HG02884 (cell line): ENCODE results near the gene SMAD6.
"Not testable (repeated sequence)": the region's sequence is repeated elsewhere in the genome, so short reads cannot be mapped to it uniquely, and the experiment has no call there.

ENCODE experiments used
- ATAC-seq: cut with Tn5 transposase; IDR thresholded peaks from one replicate; pipeline ENCODE4 v1.9.1; 2021; ENCODE audit warnings: mild to moderate bottlenecking, moderate library complexity; ENCODE audit not compliant: unreplicated experiment

SMAD6 gene

DNA sequence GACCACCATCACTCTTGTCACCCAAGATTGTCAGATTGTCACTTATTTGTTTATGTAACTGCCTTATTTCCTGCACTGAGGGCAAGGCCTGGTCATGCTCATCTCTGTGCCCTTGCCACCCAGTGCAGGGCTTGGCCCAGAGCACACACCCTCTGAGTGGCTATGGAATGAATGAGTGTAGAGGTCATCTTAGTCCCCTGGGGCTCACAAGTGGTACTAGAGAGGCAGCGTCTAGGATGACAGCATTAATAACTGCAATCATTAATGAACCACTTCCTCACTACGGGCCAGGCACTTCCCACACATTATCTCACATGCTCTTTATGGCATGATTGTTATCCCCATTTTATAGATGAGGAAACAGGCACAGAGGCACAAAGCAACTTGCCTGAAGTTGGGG, 117.0 kb downstream of the SMAD6 start:
- no peak for ATAC-seq

DNA sequence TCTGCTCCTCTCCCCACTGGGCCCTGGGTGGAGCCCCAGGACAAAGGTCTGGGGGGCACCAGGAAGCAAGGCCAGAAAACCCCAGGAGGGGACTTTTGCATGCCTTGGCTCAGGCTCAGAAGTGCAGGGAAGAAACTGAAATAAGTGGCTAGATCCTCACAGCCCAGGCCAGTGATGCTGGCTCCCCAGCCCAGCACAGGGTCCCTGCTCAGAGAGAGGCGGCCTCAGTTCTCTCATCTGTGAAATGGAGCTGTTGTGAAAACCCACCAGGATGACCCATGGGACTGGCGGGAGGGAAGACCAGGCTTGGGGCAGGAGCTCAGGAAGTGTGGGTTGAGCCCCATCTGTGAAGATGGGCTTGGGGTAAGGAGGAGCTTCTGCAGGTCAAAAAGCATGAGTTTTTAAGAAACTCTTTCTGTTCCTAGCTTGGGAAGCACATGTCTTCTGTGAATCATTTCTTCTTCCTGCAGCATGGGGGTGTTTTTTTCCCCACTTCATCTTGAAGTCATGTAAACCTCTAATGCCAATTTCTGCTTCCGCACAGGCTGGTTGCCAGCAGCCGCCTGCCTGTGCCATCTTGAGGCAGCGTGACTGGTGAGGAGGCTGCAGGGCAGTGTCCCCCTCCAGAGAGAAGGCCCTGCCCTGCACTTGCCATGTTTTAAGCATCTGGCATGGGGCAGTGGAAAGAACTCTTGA, 118.6 kb downstream of the SMAD6 start:
- no peak for ATAC-seq

DNA sequence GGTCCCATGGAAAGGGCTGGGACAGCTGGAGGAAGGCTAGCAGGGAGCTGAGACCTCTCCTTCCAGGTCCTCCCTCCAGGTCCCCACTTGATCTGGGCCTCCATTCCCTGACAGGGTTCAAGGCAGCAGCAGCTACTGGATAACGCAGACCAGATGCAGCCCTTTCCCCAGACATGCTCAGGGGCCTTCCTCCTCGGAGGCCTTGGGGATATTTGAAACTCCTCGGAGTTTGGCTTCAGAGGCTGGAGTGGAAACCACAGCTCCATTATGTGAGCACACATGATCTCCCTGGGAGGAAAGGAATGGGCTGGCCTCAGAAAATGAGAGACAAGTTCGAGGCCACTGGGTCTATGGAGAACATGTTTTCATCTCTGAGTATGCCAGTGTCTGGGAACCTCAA, 119.3 kb downstream of the SMAD6 start:
- ATAC-seq = no peak

GRCh38 chr15:66822114-66822513, 120.1 kb downstream of the SMAD6 start:
- ATAC-seq = no peak

DNA sequence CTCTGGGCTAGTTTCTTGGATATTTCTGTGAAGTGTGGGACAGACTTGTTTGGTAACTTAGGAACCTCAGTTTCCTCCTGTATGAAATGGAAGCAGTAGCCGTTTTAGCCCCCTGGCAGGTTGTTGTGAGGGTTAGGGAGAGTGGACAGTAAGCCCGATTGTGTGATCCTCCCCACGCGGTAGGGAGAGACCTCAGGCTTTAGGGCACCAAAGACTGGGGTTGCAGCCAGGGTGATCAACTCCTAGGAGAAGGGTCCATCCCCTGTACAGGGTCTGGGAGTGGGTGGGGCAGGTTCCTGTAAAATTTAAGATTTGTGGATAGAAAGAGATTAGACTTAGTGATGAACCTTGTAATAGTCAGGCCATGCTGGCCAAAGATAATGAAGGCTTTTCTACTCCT, 120.5 kb downstream of the SMAD6 start:
- no peak for ATAC-seq

DNA sequence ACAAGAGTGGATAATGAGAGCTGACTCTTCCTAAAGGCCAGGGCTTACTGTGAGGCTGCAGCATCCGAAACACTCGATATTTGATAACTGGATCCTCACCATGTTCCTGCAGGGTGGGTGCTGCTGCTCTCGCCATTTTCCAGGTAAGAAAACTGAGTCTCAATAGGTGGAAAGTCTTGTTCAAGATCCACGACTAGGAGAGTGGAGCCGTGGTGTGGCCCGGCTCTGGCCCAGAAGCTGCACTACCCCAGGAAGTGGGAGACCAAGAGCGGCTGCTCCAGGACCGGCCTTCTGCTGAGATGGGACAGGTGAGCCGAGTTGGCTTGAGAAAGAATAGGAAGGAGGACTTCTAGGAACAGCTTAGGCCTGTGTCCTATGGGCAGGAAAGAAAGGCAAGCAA, 121.6 kb downstream of the SMAD6 start:
- ATAC-seq = no peak

DNA sequence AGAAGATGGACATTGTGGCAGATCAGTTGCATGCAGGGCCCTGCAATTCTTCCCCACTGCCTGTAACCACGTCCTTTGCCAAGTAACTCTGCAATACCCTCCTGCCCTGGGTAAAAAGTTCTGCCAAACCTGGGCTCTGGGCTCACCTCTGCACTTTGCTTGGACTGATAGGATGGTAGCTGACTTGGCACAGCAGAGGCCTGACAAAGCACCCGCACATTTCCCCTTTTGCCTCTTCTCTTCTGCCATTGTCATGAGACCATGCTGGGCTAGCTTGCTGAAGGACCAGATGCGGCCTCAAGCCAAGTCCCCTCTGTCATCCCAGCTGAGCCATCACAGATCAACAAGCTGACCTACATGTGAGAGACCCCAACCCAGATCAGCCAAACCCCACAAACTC, 122.4 kb downstream of the SMAD6 start:
- ATAC-seq = no peak

DNA sequence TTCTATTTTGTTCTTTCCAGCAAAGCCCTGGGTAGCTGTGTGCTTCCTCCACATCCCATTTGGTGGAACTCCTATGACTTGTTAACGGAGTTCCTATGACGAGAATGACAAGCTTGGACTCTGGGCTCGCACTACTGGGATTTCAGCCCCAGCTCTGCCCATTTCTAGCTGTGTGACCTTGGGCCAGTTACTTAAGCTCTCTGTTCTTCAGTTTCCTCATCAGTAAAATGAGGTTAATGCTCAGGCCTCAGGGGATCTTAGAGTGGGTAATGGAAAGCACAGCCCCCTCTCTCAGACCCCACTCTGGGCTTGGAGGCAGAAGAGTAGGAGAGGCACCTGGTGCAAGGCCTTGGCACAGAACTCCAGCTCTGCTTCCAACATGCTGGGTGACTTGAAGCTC, 123.1 kb downstream of the SMAD6 start:
- no peak for ATAC-seq

GRCh38 chr15:66825731-66826130, 123.7 kb downstream of the SMAD6 start:
- no peak for ATAC-seq

- no peak for ATAC-seq
Observed at GRCh38 chr15:66826507-66826906, 124.5 kb downstream of the SMAD6 start.

DNA sequence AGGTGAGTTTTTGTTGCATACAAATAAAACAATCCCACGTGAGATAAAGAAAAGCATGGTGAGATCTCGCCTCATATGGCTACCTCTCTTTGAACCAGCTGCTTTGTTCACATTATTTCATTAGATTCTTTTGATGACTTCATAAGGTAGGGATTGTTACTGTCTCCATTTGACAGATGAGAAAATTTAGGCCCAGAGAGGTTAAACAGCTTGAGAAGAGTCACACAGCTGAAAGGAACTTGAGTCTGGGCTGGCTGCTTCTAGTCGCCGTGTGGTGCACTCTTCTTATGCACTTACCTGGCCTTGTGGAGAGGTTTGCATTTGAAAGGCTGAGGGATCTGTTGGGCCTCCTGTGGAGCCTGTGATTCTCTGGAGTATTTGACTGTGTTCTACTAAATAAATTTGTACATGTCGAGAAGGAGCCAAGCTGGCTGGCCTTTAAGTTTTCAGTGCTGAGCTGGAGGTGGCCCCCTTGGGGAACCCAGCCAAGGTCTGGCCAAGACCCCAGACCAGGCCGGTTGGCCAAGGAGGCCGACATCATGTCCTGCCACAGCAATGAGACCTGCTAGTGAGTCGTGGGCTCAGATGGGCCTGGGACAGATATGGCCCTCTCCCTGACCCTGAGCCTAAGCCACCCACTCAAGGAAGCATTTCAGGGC, 125.1 kb downstream of the SMAD6 start:
- ATAC-seq = no peak

GRCh38 chr15:66827698-66828055, 125.6 kb downstream of the SMAD6 start:
- ATAC-seq = no peak

DNA sequence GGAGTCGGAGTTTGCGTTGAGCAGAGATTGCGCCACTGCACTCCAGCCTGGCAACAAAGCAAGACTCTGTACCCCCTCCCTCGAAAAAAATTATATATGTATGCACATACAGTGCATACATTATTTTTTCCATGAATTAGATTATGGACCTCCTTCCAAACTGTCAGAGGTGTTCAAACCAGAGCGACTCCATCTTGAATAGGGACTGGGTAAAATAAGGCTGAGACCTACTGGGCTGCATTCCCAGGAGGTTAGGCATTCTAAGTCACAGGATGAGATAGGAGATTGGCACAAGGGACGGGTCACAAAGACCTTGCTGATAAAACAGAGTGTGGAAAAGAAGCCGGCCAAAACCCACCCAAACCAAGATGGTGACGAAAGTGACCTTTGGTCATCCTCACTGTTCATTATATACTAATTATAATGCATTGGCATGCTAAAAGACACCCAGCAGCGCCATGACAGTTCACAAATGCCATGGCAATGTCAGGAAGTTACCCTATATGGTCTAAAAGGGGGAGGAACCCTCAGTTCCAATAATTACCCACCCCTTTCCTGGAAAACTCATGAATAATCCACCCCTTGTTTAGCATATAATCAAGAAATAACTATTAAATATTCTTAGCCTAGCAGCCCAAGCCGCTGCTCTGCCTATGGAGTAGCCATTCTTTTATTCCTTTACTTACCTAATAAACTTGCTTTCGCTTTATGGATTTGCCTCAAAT, 126.9 kb downstream of the SMAD6 start:
- ATAC-seq = not testable (repeated sequence)

- ATAC-seq = no peak
Observed at GRCh38 chr15:66829551-66830121, 127.6 kb downstream of the SMAD6 start.

DNA sequence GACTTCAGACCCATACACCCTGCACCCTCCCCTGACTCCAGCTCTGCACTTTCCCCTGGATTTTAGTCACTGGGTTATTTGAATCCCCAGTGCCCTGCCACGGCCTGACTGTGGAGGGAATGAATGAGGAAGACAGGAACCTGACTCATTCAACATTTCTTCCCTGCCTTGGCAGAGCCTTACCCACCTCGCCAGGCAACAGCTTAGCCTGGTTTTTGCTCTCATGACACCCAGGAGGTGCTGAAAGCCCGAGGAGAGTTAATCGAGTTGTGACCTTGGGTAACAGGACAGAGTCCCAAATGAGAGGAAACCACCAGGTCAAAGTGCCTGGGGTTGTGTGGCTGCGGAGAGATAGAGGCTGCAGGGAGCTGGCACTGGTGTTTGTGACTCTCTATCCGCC, 128.3 kb downstream of the SMAD6 start:
- no peak for ATAC-seq

GRCh38 chr15:66830823-66831222, 128.8 kb downstream of the SMAD6 start:
- no peak for ATAC-seq

GRCh38 chr15:66831289-66831688, 129.3 kb downstream of the SMAD6 start:
- ATAC-seq = no peak

- no peak for ATAC-seq
Observed at GRCh38 chr15:66831801-66832390, 129.9 kb downstream of the SMAD6 start.
